Skeletal muscle satellite cell (primary cell): ENCODE data around the gene MEN1.

Source experiments
- H3K27me3 ChIP-seq: 2 replicates; pipeline ENCODE4 v1.7.0; 2013; ENCODE audit warnings: low read length; ENCODE audit not compliant: control insufficient read depth, insufficient read depth
- H3K36me3 ChIP-seq: 2 replicates; pipeline ENCODE4 v1.7.0; 2013; ENCODE audit warnings: mild to moderate bottlenecking, control low read depth, low read length; ENCODE audit not compliant: insufficient read depth
- H3K4me1 ChIP-seq: 2 replicates; pipeline ENCODE4 v1.7.0; 2013; ENCODE audit warnings: low read length; ENCODE audit not compliant: control insufficient read depth, insufficient read depth
- H3K4me2 ChIP-seq: 2 replicates; pipeline ENCODE4 v1.7.0; 2013; ENCODE audit warnings: mild to moderate bottlenecking, low read length
- H3K4me3 ChIP-seq: 2 replicates; pipeline ENCODE4 v1.7.0; 2013; ENCODE audit warnings: low read length
- H3K9ac ChIP-seq: 2 replicates; pipeline ENCODE4 v1.7.0; 2013; ENCODE audit warnings: mild to moderate bottlenecking, low read depth, low read length, moderate library complexity
- H3K9me3 ChIP-seq: replicated peaks from 2 replicates; pipeline ENCODE4 v1.7.0; 2013; ENCODE audit warnings: mild to moderate bottlenecking, control low read depth, low read length

The MEN1 gene

DNA sequence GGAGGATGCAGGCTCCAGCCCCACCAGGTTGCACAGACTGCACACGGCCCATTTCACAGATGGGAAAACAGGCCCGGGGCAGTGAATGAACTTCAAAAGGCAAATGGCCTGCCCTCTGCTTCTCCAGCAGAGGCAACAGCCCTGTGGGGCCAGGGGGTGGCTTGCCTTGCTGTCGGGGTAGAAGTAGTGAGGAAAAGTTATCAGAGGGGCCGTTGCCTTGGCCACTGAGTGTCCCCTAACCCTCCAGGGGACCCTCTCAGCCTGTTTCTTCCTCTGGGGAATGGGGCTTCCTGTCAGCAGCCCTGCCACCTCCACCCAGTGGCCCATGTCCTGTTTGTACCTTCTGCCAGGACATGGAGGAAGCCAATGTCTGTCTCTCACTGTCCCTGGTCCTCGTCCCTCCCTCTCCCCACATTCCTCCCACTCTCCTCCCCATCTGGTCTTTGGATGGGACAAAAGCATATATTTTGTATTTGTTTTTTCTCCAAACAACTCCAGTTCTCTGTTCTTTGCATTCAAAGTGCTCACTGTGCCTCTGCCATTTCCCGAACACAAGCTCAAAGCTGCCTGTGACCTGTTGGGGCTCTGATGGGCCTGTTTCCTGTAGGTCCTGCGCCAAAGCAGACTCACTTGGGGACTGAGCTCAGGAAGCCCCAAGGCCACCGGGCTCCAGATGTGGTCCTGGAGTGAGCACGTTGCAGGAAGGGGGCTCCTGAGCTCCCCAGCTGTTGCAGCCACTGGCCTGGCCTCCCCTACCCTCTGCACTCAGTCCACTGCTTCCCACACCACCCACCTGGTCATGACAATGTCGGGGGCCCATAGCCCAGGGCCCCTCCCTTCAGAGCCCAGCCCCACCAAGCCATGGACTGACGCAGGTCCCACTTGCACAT, 16.8 kb downstream of the MEN1 start:
- Histone ChIP-seq H3K4me2 (no peak overlapping the region), H3K27me3 (no peaks in the 10 kb centered on the region), H3K9ac (no peak overlapping the region), H3K36me3 (no peaks in the 10 kb centered on the region), H3K9me3 (no peaks in the 10 kb centered on the region), H3K4me3 (no peak overlapping the region), H3K4me1 (no peaks in the 10 kb centered on the region)

DNA sequence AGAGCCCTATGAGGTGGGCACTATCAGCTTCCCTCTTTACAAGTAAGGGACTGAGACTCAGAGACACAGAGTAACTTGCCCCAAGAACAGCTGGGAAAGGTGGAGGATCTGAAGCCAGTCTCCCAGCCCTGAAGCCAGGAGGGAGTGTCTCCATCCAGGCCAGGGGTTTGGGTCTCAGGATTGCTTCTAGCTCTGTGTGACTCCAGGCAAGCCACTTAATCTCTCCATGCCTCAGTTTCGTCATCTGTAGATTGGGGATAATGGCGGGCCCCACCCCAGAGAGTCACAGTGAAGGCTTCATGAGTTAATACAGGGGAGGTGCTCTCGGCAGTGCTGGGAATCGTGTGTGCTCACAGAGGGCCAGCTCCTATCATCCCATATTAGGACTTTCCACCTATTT, 17.9 kb downstream of the MEN1 start:
- no peaks in the 10 kb centered on the region for H3K27me3 ChIP-seq
- H3K4me1 ChIP-seq = no peaks in the 10 kb centered on the region
- no peak overlapping the region for H3K9ac ChIP-seq
- H3K4me3 ChIP-seq = no peak overlapping the region
- H3K9me3 ChIP-seq = no peaks in the 10 kb centered on the region
- H3K36me3 ChIP-seq = no peaks in the 10 kb centered on the region
- no peak overlapping the region for H3K4me2 ChIP-seq

- Histone ChIP-seq H3K4me3 (no peak overlapping the region), H3K9ac (no peak overlapping the region), H3K36me3 (no peaks in the 10 kb centered on the region), H3K9me3 (no peaks in the 10 kb centered on the region), H3K27me3 (no peaks in the 10 kb centered on the region), H3K4me2 (no peak overlapping the region), H3K4me1 (no peaks in the 10 kb centered on the region)
These were observed 18.5 kb downstream of the MEN1 start for GRCh38 chr11:64791781-64792291.

- no peaks in the 10 kb centered on the region for H3K4me1 ChIP-seq
- no peak overlapping the region for H3K4me2 ChIP-seq
- H3K9me3 ChIP-seq = no peaks in the 10 kb centered on the region
- no peaks in the 10 kb centered on the region for H3K27me3 ChIP-seq
- H3K36me3 ChIP-seq = no peaks in the 10 kb centered on the region
- no peak overlapping the region for H3K4me3 ChIP-seq
- H3K9ac ChIP-seq = no peak overlapping the region
These were observed 19.9 kb downstream of the MEN1 start for GRCh38 chr11:64790205-64791095.

- H3K4me3 ChIP-seq = no peak overlapping the region
- H3K36me3 ChIP-seq = no peaks in the 10 kb centered on the region
- H3K4me1 ChIP-seq = no peaks in the 10 kb centered on the region
- no peak overlapping the region for H3K9ac ChIP-seq
- no peaks in the 10 kb centered on the region for H3K9me3 ChIP-seq
- no peak overlapping the region for H3K4me2 ChIP-seq
- H3K27me3 ChIP-seq = no peaks in the 10 kb centered on the region
These were observed 20.8 kb downstream of the MEN1 start for GRCh38 chr11:64789331-64790204.

GRCh38 chr11:64788321-64789215, 21.8 kb downstream of the MEN1 start:
- no peak overlapping the region for H3K9ac ChIP-seq
- H3K4me2 ChIP-seq = no peak overlapping the region
- no peaks in the 10 kb centered on the region for H3K36me3 ChIP-seq
- H3K9me3 ChIP-seq = no peaks in the 10 kb centered on the region
- no peak overlapping the region for H3K4me3 ChIP-seq
- no peaks in the 10 kb centered on the region for H3K4me1 ChIP-seq
- no peaks in the 10 kb centered on the region for H3K27me3 ChIP-seq

DNA sequence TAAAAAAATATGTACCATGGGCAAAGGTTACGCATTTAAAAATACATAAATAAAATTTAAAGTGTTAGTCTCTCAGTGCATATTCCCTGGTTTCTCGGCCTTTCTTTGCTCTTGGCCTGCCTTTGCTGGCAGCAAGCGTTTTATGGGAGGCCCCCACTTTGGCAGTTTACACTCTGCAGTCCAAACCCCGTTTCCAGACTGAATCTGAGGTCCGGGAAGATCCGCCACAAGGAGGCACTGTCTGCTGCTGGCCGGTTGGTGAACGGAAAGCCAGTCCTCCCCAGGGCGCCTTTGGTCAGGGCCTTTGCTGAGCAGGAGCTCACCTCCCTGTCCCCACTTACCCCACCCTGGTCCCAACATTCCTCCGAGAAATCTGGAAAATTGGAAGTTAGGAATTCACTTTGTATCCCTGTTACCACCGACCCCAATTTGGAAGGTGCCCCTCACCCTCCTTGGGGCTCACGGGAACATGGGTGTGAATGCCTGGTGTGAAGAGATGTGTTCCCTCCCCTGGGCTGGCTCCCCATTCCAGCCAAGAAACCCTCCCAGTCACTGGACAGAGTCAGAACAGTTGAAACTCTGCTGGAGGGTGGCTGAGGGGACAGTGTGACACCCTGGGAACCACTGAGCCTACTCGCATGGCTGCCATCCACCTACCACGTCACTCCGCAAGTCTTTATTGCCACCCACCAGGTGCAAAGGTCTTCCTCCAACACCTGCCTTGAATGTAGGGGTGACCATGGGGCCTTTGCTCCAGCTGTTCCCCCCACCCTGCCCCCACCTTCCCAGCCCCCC, 22.6 kb downstream of the MEN1 start:
- no peaks in the 10 kb centered on the region for H3K9me3 ChIP-seq
- no peak overlapping the region for H3K9ac ChIP-seq
- no peaks in the 10 kb centered on the region for H3K27me3 ChIP-seq
- H3K4me3 ChIP-seq = no peak overlapping the region
- no peak overlapping the region for H3K4me2 ChIP-seq
- H3K36me3 ChIP-seq = no peaks in the 10 kb centered on the region
- H3K4me1 ChIP-seq = no peaks in the 10 kb centered on the region

GRCh38 chr11:64786308-64786707, 24.0 kb downstream of the MEN1 start:
- no peaks in the 10 kb centered on the region for H3K4me1 ChIP-seq
- H3K4me2 ChIP-seq = no peak overlapping the region
- H3K4me3 ChIP-seq = no peak overlapping the region
- no peaks in the 10 kb centered on the region for H3K27me3 ChIP-seq
- H3K9ac ChIP-seq = no peak overlapping the region
- no peaks in the 10 kb centered on the region for H3K36me3 ChIP-seq
- no peaks in the 10 kb centered on the region for H3K9me3 ChIP-seq

GRCh38 chr11:64784813-64785581, 25.4 kb downstream of the MEN1 start:
- no peak overlapping the region for H3K4me3 ChIP-seq
- H3K4me1 ChIP-seq = no peaks in the 10 kb centered on the region
- no peaks in the 10 kb centered on the region for H3K36me3 ChIP-seq
- H3K9me3 ChIP-seq = no peaks in the 10 kb centered on the region
- H3K27me3 ChIP-seq = no peaks in the 10 kb centered on the region
- no peak overlapping the region for H3K9ac ChIP-seq
- no peak overlapping the region for H3K4me2 ChIP-seq
